Measurements from ENCODE around the gene MMP11. TPM values are rescaled to one million over a fixed set of nuclear protein-coding genes. Genes with fewer than 3 reads are reported as not detected.

Gene MMP11
- total RNA-seq, 4 donors from 2014 or later = 0.60 to 3.9 (median 2.1) TPM; not detected in 1

DNA sequence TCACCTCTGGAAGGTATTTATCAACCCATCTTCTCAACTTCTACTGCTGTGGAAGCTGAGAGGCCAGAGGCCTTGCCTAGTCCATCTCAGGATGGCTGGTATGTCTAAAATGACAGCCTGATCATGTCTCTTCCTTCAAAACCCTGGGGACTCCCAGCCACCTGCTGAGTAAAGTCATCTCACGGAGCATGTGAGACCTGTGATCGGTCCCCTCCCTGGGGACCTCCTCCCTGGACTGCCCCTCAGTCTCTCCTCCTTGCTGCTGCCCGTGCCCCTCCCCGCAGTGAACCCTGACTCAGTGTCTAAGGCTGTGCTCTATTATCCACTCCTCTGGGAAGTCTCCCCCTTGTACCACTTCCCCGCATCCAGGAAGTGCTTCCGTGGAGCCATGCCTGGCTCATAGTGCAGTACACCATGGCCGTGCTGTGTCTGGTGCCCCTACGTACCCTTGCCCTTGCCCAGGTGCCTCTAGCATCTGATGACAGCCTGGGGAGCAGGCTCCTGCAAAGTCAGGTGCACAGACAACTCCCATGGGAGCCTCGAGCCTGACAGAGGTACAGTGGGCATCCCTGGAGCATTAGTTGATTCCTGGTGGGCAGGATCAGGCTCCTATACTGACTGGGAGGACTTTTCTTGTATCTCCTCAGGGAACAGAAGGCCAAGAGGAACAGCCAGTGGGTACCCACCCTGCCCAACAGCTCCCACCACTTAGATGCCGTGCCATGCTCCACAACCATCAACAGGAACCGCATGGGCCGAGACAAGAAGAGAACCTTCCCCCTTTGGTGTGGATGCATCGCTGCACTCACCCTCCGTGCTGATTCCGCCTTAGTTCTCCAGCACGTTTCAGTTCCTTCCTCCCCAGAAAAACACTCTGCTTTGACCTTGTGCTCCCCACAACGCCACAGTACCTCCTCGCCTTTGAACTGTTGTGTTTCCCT, 27.9 kb downstream of the MMP11 start:
- 94% methylated on average over 17 of the region's 18 CpGs for WGBS
- Histone ChIP-seq H3K27ac (no peak overlapping the region), H3K4me1 (no peaks in the 10 kb centered on the region), H3K4me3 (no peak overlapping the region), H3K36me3 (peaks cover 89% of the 10 kb centered on the region), H3K9me3 (no peaks in the 10 kb centered on the region), H3K27me3 (no peaks in the 10 kb centered on the region)
- TF ChIP-seq EP300 (IDR thresholded peaks at IDR 0.05) (no peak), POLR2AphosphoS5 (IDR thresholded peaks at IDR 0.05) (no peak), POLR2A (IDR thresholded peaks at IDR 0.05) (no peak)
- DNase-seq (ENCODE audit: low spot score in 2 of 2) = no peak

DNA sequence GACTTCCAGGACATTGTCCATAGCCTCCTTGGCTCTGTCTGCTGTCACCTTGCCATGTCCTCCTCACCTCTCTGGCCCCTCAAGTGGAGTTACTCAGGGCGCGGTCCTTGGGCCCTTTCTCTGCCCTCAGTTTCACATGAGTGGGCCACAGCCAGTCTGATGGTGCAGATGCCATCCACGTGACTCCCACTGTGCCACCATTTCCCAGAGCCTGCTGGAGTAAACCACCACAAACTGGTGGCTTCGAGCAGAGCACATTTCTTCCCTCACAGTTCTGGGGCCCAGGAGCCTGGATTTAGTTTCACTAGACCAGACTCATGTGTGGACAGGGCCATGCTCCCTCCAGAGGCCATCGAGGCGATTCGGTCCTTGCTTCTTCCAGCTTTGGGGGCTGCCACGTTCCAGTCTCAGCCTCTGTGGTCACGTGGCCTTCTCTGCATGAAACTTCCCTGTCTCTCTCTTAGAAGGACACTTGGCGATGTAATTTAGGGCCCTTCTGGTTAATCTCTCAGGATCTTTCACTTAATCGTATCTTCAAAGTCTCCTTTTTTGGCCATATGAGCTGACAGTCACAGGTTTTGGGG, 28.7 kb downstream of the MMP11 start:
- Histone ChIP-seq H3K4me3 (no peak overlapping the region), H3K27ac (no peak overlapping the region), H3K9me3 (no peaks in the 10 kb centered on the region), H3K36me3 (peaks cover 89% of the 10 kb centered on the region), H3K4me1 (no peaks in the 10 kb centered on the region), H3K27me3 (no peaks in the 10 kb centered on the region)
- TF ChIP-seq POLR2AphosphoS5 (IDR thresholded peaks at IDR 0.05) (no peak), POLR2A (IDR thresholded peaks at IDR 0.05) (no peak), EP300 (IDR thresholded peaks at IDR 0.05) (no peak)
- TF ChIP-seq, protein P1, sequence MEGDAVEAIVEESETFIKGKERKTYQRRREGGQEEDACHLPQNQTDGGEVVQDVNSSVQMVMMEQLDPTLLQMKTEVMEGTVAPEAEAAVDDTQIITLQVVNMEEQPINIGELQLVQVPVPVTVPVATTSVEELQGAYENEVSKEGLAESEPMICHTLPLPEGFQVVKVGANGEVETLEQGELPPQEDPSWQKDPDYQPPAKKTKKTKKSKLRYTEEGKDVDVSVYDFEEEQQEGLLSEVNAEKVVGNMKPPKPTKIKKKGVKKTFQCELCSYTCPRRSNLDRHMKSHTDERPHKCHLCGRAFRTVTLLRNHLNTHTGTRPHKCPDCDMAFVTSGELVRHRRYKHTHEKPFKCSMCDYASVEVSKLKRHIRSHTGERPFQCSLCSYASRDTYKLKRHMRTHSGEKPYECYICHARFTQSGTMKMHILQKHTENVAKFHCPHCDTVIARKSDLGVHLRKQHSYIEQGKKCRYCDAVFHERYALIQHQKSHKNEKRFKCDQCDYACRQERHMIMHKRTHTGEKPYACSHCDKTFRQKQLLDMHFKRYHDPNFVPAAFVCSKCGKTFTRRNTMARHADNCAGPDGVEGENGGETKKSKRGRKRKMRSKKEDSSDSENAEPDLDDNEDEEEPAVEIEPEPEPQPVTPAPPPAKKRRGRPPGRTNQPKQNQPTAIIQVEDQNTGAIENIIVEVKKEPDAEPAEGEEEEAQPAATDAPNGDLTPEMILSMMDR (IDR thresholded peaks at IDR 0.05) = no peak
- WGBS = 91% methylated on average over 11 of the region's 11 CpGs
- no peak for DNase-seq (ENCODE audit: low spot score in 2 of 2)

DNA sequence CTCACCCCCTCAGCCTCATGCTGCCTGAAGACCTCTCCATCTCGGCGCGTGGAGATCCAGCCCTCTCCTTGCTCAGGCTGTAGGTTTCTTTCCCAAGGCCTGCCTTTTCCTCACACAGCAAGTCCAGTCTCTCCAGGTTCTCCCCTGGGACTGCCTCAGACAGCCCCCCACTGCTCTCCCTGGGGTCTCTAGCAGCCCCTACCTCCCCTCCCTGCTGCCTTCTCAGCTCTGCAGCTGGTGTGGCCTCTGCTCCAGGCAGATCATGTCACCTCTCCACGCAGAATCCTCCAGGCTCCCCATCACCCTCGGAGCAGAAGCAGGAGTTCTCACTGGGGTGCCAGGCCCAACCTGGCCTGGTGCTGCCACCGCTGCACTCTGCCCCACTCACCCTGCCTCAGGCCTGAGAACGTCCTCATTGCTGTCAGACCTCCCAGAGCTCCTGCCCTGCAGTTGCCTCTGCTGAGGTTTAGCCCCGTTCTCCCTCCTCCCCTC, 29.3 kb downstream of the MMP11 start:
- no peak for DNase-seq (ENCODE audit: low spot score in 2 of 2)
- 93% methylated on average over 8 of the region's 8 CpGs for WGBS
- no peak for TF ChIP-seq EP300 (IDR thresholded peaks at IDR 0.05)
- TF ChIP-seq, protein P1 (IDR thresholded peaks at IDR 0.05) = no peak
- Histone ChIP-seq H3K4me3 (no peak overlapping the region), H3K36me3 (peaks cover 91% of the 10 kb centered on the region), H3K27ac (no peak overlapping the region), H3K9me3 (no peaks in the 10 kb centered on the region), H3K27me3 (no peaks in the 10 kb centered on the region), H3K4me1 (no peaks in the 10 kb centered on the region)

DNA sequence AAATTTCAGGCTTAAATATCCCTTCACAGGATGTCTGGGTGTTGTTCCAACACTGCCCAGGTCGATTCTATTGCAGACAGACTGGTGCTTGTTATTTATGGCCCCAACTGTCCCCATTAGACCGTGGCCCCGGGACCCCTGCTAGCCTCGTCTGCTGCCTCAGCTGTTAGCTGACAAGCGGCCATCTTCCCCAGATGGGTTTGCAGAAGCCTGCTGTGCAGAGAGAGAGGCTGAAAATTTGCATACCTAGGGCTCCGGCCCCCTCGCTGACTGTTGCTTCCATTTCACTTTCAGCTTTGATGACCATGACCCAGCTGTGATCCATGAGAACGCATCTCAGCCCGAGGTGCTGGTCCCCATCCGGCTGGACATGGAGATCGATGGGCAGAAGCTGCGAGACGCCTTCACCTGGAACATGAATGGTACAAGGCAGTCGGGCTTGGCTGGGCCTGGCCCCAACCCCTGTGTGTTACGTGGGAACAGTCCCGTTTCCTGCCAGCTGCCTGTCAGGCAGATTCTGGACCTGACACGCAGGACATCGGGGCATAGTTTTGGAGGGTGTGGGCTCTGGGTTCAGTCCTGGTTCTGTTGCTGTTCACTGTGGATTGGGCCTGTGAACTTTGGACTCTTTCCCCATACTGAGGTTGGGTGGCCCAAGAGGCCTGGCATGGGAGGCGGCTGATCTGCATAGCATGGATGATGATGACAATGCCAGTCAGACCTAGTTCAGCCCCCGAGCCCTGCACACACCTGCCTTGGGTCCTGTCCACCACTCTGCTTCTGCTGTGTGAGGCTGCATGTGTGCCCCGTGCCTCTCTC, 30.6 kb downstream of the MMP11 start:
- Histone ChIP-seq H3K27me3 (no peaks in the 10 kb centered on the region), H3K36me3 (peaks cover 92% of the 10 kb centered on the region), H3K4me3 (no peak overlapping the region), H3K4me1 (no peaks in the 10 kb centered on the region), H3K27ac (no peak overlapping the region), H3K9me3 (no peaks in the 10 kb centered on the region)
- 86% methylated on average over 20 of the region's 21 CpGs for WGBS
- DNase-seq (ENCODE audit: low spot score in 2 of 2) = no peak
- TF ChIP-seq EP300 (IDR thresholded peaks at IDR 0.05) = no peak
- no peak for TF ChIP-seq POLR2AphosphoS5 (IDR thresholded peaks at IDR 0.05)
- TF ChIP-seq, protein P1 (IDR thresholded peaks at IDR 0.05) = no peak
- TF ChIP-seq POLR2A (IDR thresholded peaks at IDR 0.05) = no peak

DNA sequence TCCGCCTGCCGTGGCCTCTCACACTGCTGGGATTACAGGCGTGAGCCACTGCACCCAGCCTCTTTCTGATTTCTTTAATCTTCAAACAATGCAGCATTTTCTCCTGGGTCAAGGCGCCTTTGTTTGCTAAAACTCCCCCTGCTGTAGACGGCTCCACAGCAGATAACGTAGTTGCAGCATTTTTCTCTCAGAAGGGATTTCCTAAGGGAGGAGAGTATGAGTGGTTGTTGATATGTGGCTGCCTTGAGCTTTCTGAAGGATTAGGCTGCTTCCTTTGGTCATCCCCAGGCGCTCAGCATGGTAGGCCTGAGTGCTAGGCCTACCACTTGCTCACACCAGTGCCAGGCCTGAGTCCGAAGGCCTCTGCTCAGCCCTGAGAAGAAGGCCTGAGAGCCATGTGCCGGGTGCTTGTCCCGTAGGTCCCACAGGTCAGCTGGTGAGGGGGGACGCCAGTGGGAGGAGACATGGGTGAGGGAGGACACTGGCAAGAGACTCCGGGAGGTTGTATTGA, 32.2 kb downstream of the MMP11 start:
- peaks cover 90% of the 10 kb centered on the region for H3K36me3 ChIP-seq
- 87% methylated on average over 12 of the region's 12 CpGs for WGBS
- H3K27me3 ChIP-seq = no peaks in the 10 kb centered on the region
- no peak overlapping the region for H3K4me3 ChIP-seq
- no peaks in the 10 kb centered on the region for H3K9me3 ChIP-seq
- no peak for DNase-seq (ENCODE audit: low spot score in 2 of 2)
- no peaks in the 10 kb centered on the region for H3K4me1 ChIP-seq
- TF ChIP-seq POLR2A (IDR thresholded peaks at IDR 0.05) = no peak
- TF ChIP-seq EP300 (IDR thresholded peaks at IDR 0.05) = no peak
- no peak for TF ChIP-seq POLR2AphosphoS5 (IDR thresholded peaks at IDR 0.05)
- TF ChIP-seq, protein P1 (IDR thresholded peaks at IDR 0.05) = no peak
- no peak overlapping the region for H3K27ac ChIP-seq

Data from suprapubic skin (tissue), 4 donors.